ENCODE data around the gene PNMA1. TPM values are rescaled to one million over a fixed set of nuclear protein-coding genes. Genes with fewer than 3 reads are reported as not detected.

Gene PNMA1
- total RNA-seq, 4 donors from 2014 or later: 21.7 to 27.7 (median 24.7) TPM

DNA sequence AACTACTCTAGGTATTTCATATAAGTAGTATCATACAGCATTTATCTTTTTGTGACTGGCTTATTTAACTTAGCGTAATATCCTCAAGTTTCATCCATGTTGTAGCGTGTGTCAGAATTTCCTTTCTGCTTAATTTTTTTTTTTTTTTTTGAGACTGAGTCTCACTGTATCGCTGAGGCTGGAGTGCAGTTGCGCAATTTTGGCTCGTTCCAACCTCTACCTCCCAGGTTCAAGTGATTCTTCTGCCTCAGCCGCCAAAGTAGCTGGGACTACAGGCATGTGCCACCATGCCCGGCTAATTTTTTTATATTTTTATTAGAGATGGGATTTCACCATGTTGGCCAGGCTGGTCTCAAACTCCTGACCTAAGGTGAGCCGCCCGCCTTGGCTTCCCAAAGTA lies 28.9 kb downstream of the PNMA1 start:
- H3K4me1 ChIP-seq: no peaks in the 10 kb centered on the region
- H3K27me3 ChIP-seq: no peaks in the 10 kb centered on the region
- peak in 1 of 2 donors; percentile 8 for DNase-seq
- 81 to 87% methylated on average over 9 of the region's 9 CpGs for WGBS, 2 donors
- H3K9me3 ChIP-seq: no peaks in the 10 kb centered on the region
- H3K27ac ChIP-seq: no peak overlapping the region
- H3K36me3 ChIP-seq: peaks cover 0 to 4% of the 10 kb centered on the region in 2 donors
- intact Hi-C loops (cut with DNase I): no loop called here
- no peak overlapping the region for H3K4me3 ChIP-seq (replicated peaks in 1 of 3)
- no peak for TF ChIP-seq POLR2A (IDR thresholded peaks at IDR 0.05)
- TF ChIP-seq, protein P1, sequence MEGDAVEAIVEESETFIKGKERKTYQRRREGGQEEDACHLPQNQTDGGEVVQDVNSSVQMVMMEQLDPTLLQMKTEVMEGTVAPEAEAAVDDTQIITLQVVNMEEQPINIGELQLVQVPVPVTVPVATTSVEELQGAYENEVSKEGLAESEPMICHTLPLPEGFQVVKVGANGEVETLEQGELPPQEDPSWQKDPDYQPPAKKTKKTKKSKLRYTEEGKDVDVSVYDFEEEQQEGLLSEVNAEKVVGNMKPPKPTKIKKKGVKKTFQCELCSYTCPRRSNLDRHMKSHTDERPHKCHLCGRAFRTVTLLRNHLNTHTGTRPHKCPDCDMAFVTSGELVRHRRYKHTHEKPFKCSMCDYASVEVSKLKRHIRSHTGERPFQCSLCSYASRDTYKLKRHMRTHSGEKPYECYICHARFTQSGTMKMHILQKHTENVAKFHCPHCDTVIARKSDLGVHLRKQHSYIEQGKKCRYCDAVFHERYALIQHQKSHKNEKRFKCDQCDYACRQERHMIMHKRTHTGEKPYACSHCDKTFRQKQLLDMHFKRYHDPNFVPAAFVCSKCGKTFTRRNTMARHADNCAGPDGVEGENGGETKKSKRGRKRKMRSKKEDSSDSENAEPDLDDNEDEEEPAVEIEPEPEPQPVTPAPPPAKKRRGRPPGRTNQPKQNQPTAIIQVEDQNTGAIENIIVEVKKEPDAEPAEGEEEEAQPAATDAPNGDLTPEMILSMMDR (IDR thresholded peaks at IDR 0.05): no peak

DNA sequence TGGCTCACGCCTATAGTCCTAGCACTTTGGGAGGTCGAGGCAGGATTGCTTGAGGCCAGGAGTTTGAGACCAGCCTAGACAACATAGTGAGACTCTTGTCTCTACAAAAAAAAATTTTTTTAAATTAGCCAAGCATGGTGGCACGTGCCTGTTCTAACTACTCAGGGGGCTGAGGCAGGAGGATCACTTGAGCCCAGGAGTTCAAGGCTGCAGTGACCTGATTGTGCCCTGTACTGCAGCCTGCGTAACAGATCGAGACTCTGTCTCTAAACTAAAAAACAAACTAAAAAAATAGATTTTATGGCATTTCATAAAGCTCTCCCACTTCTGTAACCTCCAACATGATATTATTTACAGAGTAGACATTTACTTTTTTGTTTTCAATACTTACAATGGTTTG lies 29.6 kb downstream of the PNMA1 start:
- no peaks in the 10 kb centered on the region for H3K27me3 ChIP-seq
- no peaks in the 10 kb centered on the region for H3K4me1 ChIP-seq
- TF ChIP-seq, protein P1 (IDR thresholded peaks at IDR 0.05): no peak
- no peak for TF ChIP-seq POLR2A (IDR thresholded peaks at IDR 0.05)
- H3K27ac ChIP-seq: no peak overlapping the region
- H3K36me3 ChIP-seq: peaks cover 0 to 4% of the 10 kb centered on the region in 2 donors
- H3K9me3 ChIP-seq: no peaks in the 10 kb centered on the region
- intact Hi-C loops (cut with DNase I): no loop called here
- WGBS, 2 donors: 94% methylated on average over 5 of the region's 5 CpGs
- no peak for DNase-seq
- H3K4me3 ChIP-seq (replicated peaks in 1 of 3): no peak overlapping the region

DNA sequence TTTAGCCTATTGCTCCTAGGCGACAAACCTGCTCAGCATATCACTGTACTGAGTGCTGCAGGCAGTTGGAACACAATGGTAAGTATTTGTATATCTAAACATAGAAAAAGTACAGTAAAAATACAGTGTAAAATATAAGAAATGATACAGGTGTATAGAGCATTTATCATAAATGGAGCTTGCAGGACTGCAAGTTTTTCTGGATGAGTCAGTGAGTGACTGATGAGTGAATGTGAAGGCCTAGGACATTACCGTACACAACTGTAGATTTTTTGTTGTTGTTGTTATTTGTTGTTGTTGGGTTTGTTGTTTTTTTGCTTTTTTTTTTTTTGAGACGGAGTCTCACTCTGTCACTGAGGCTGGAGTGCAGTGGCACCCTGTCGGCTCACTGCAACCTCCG lies 33.4 kb downstream of the PNMA1 start:
- Histone ChIP-seq H3K4me1 (no peaks in the 10 kb centered on the region), H3K27me3 (no peaks in the 10 kb centered on the region), H3K27ac (no peak overlapping the region), H3K36me3 (no peaks in the 10 kb centered on the region), H3K9me3 (no peaks in the 10 kb centered on the region), H3K4me3 (replicated peaks in 1 of 3) (no peak overlapping the region)
- DNase-seq: no peak
- intact Hi-C loops (cut with DNase I): no loop called here
- TF ChIP-seq, protein P1 (IDR thresholded peaks at IDR 0.05): no peak
- TF ChIP-seq POLR2A (IDR thresholded peaks at IDR 0.05): no peak
- WGBS, 2 donors: 95 to 97% methylated on average over 5 of the region's 5 CpGs

DNA sequence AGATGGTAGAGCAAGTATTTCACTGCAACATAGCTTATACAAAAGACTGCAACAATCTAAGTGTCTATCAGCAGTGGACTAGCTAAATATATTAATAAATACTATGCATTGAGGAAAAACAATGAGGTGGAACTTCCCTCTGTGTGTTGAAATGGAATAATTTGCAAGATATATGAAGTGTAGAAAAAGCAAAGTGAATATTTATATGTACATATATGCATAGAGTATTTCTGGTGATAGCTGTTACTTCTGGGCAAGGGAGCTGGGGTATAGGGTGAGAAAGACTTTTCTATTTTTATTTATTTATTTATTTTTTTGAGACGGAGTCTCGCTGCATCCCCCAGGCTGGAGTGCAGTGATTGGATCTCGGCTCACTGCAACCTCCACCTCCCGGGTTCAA lies 35.5 kb downstream of the PNMA1 start:
- Histone ChIP-seq H3K4me1 (no peaks in the 10 kb centered on the region), H3K27ac (no peak overlapping the region), H3K9me3 (no peaks in the 10 kb centered on the region), H3K36me3 (no peaks in the 10 kb centered on the region), H3K27me3 (no peaks in the 10 kb centered on the region), H3K4me3 (replicated peaks in 1 of 3) (no peak overlapping the region)
- no peak for TF ChIP-seq POLR2A (IDR thresholded peaks at IDR 0.05)
- TF ChIP-seq, protein P1 (IDR thresholded peaks at IDR 0.05): no peak
- intact Hi-C loops (cut with DNase I): no loop called here
- 96 to 97% methylated on average over 4 of the region's 4 CpGs for WGBS, 2 donors
- DNase-seq: no peak

DNA sequence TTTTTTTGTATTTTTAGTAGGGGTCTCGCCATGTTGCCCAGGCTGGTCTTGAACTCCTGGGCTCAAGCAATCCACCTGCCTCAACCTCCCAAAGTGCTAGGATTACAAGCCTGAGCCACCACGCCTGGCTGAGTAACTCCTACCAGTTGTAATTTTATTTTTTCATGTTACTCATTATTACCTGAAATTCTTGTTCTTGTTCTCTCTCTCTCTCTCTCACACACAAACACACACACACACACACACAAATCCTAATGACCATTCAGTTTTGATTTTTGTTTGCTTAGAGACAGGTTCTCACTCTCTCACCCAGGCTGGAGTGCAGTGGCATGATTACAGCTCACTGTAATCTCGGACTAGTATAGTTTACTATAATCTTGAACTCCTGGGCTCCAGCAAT lies 39.2 kb downstream of the PNMA1 start:
- intact Hi-C loops (cut with DNase I): no loop called here
- no peak overlapping the region for H3K27ac ChIP-seq
- no peaks in the 10 kb centered on the region for H3K4me1 ChIP-seq
- no peaks in the 10 kb centered on the region for H3K27me3 ChIP-seq
- no peak for DNase-seq
- no peak overlapping the region for H3K4me3 ChIP-seq (replicated peaks in 1 of 3)
- 86 to 90% methylated on average over 3 of the region's 3 CpGs for WGBS, 2 donors
- H3K36me3 ChIP-seq: no peaks in the 10 kb centered on the region
- no peaks in the 10 kb centered on the region for H3K9me3 ChIP-seq
- TF ChIP-seq, protein P1 (IDR thresholded peaks at IDR 0.05): no peak
- no peak for TF ChIP-seq POLR2A (IDR thresholded peaks at IDR 0.05)
